Neural cell (in vitro differentiated cells): Measurements from ENCODE around the gene BMPR2. TPM values are rescaled to one million over a fixed set of nuclear protein-coding genes. Genes with fewer than 3 reads are reported as not detected.

Experiments used
- H2AFZ ChIP-seq: fragments of 200-600, 300-800 bp; sonication (generic), shearing (Covaris generic); 2 replicates; pipeline ENCODE4 v1.6.0; 2014; ENCODE audit warnings: low read depth, mild to moderate bottlenecking, antibody characterized with exemption, low read length, moderate library complexity
- H3F3A ChIP-seq: fragments of 200-600 bp; shearing (Covaris generic); 2 replicates; pipeline ENCODE4 v1.6.1; 2016; ENCODE audit warnings: mild to moderate bottlenecking, moderate library complexity, mixed read lengths, antibody characterized with exemption, low read length; ENCODE audit not compliant: insufficient read depth, poor library complexity, severe bottlenecking
- H3K27ac ChIP-seq: fragments of 200-600, 300-800 bp; sonication (generic), shearing (Covaris generic); 2 replicates; pipeline ENCODE4 v1.5.1; 2014; ENCODE audit warnings: mild to moderate bottlenecking, low read length, moderate library complexity
- H3K27me3 ChIP-seq: fragments of 300-800, 200-600 bp; sonication (generic), shearing (Covaris generic); 2 replicates; pipeline ENCODE4 v1.6.0; 2014; ENCODE audit warnings: mild to moderate bottlenecking, low read depth, low read length, moderate library complexity; ENCODE audit not compliant: insufficient read depth
- H3K36me3 ChIP-seq: fragments of 300-800, 200-600 bp; sonication (generic), shearing (Covaris generic); 2 replicates; pipeline ENCODE4 v1.5.1; 2014; ENCODE audit warnings: mild to moderate bottlenecking, antibody characterized with exemption, low read length, moderate library complexity; ENCODE audit not compliant: insufficient read depth
- H3K4me2 ChIP-seq: fragments of 300-800, 200-600 bp; sonication (generic), shearing (Covaris generic); 2 replicates; pipeline ENCODE4 v1.6.0; 2014; ENCODE audit warnings: mild to moderate bottlenecking, low read length
- H3K4me3 ChIP-seq: fragments of 300-800, 200-600 bp; sonication (generic), shearing (Covaris generic); 2 replicates; pipeline ENCODE4 v1.5.1; 2014; ENCODE audit warnings: mild to moderate bottlenecking, low read length, moderate library complexity
- H3K79me2 ChIP-seq: fragments of 200-600 bp; shearing (Covaris generic); replicated peaks from 2 replicates; pipeline ENCODE4 v1.6.0; 2014; ENCODE audit warnings: mild to moderate bottlenecking, low read length, moderate library complexity; ENCODE audit not compliant: insufficient read depth
- H3K9ac ChIP-seq: fragments of 300-800, 200-600 bp; sonication (generic), shearing (Covaris generic); 2 replicates; pipeline ENCODE4 v1.6.1; 2016; ENCODE audit warnings: mild to moderate bottlenecking, low read length, mixed read lengths
- H3K9me2 ChIP-seq: fragments of 200-600 bp; shearing (Covaris generic); 2 replicates; pipeline ENCODE4 v1.6.1; 2016; ENCODE audit warnings: mild to moderate bottlenecking, low read length, mixed read lengths; ENCODE audit not compliant: insufficient read depth
- H3K9me3 ChIP-seq: fragments of 200-600, 300-800 bp; sonication (generic), shearing (Covaris generic); 2 replicates; pipeline ENCODE4 v1.6.1; 2016; ENCODE audit warnings: mild to moderate bottlenecking, mixed run types, low read length, moderate library complexity, mixed read lengths
- H4K20me1 ChIP-seq: fragments of 200-600 bp; shearing (Covaris generic); 2 replicates; pipeline ENCODE4 v1.6.1; 2016; ENCODE audit warnings: mild to moderate bottlenecking, mixed run types; ENCODE audit not compliant: insufficient read depth
- EP300 ChIP-seq: fragments of 450-650 bp; conservative IDR thresholded peaks from 2 replicates; pipeline ENCODE4 v1.6.1; 2014; ENCODE audit warnings: antibody characterized with exemption, mild to moderate bottlenecking, moderate library complexity; ENCODE audit not compliant: poor library complexity, severe bottlenecking
- EZH2 ChIP-seq: fragments of 200-600, 300-800 bp; shearing (Covaris generic), sonication (generic); IDR thresholded peaks from 2 replicates; pipeline ENCODE4 v1.6.1; 2014; ENCODE audit warnings: antibody characterized with exemption, low read length, borderline replicate concordance, mild to moderate bottlenecking; ENCODE audit not compliant: insufficient read depth, poor library complexity, severe bottlenecking
- MXI1 ChIP-seq: fragments of 450-650 bp; conservative IDR thresholded peaks from 2 replicates; pipeline ENCODE4 v1.6.1; 2014; ENCODE audit warnings: antibody characterized with exemption, mild to moderate bottlenecking; ENCODE audit not compliant: poor library complexity, severe bottlenecking
- POLR2AphosphoS5 ChIP-seq: IDR thresholded peaks from 2 replicates; pipeline ENCODE4 v1.6.1; 2012
- RAD21 ChIP-seq: fragments of 450-650 bp; conservative IDR thresholded peaks from 2 replicates; pipeline ENCODE4 v1.6.1; 2014; ENCODE audit warnings: antibody characterized with exemption, mild to moderate bottlenecking, moderate library complexity
- SMC3 ChIP-seq: fragments of 450-650 bp; conservative IDR thresholded peaks from 2 replicates; pipeline ENCODE4 v1.6.1; 2014; ENCODE audit warnings: antibody characterized with exemption, mild to moderate bottlenecking, moderate library complexity; ENCODE audit not compliant: poor library complexity
- TAF1 ChIP-seq: IDR thresholded peaks from 2 replicates; pipeline ENCODE4 v1.6.1; 2012; ENCODE audit warnings: low read depth
- polyA plus RNA-seq: library from polyadenylated mRNA; depleted of rRNA; stranded (reverse); fragments of >200 nt; gene quantifications from 2 replicates; pipeline ENCODE4 v1.2.3, GENCODE V29; 2014
- TF ChIP-seq, protein P1 (sequence below): fragments of 450-650 bp; IDR thresholded peaks from 2 replicates; pipeline ENCODE4 v1.5.1; 2014; ENCODE audit warnings: antibody characterized with exemption, mild to moderate bottlenecking, moderate library complexity; ENCODE audit not compliant: poor library complexity, severe bottlenecking
- TF ChIP-seq, protein P2 (sequence below): IDR thresholded peaks from 2 replicates; pipeline ENCODE4 v1.6.1; 2012; ENCODE audit warnings: borderline replicate concordance

Gene BMPR2
- polyA plus RNA-seq, 1 donor from 2014 or later = 18.4 TPM

DNA sequence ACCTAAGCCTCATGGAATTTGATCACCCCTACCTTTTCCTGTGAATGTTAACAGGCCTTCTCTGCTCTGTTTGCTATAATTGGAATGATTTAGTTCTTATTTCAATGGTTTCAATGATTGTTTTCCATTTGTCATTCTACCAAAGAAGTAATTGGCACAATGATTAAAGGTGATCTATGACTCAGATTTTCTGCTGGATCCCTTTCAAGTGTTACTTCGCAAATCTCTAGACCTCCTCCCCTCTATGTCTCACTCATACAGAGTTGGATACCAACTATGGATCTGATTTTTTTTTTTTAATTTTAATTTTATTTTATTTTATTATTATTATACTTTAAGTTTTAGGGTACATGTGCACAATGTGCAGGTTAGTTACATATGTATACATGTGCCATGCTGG lies 229.0 kb downstream of the BMPR2 start:
- Histone ChIP-seq H3F3A (peaks cover 9% of the 10 kb centered on the region), H3K9me2 (no peaks in the 10 kb centered on the region), H3K4me3 (no peak overlapping the region), H3K27ac (no peak overlapping the region), H4K20me1 (no peaks in the 10 kb centered on the region), H3K27me3 (no peaks in the 10 kb centered on the region), H3K9me3 (no peaks in the 10 kb centered on the region), H3K4me2 (no peak overlapping the region), H2AFZ (no peak overlapping the region), H3K9ac (no peak overlapping the region), H3K36me3 (no peaks in the 10 kb centered on the region), H3K79me2 (no peaks in the 10 kb centered on the region)
- TF ChIP-seq EP300 (no peak), SMC3 (no peak), POLR2AphosphoS5 (no peak), EZH2 (no peak)
- TF ChIP-seq, protein P1, sequence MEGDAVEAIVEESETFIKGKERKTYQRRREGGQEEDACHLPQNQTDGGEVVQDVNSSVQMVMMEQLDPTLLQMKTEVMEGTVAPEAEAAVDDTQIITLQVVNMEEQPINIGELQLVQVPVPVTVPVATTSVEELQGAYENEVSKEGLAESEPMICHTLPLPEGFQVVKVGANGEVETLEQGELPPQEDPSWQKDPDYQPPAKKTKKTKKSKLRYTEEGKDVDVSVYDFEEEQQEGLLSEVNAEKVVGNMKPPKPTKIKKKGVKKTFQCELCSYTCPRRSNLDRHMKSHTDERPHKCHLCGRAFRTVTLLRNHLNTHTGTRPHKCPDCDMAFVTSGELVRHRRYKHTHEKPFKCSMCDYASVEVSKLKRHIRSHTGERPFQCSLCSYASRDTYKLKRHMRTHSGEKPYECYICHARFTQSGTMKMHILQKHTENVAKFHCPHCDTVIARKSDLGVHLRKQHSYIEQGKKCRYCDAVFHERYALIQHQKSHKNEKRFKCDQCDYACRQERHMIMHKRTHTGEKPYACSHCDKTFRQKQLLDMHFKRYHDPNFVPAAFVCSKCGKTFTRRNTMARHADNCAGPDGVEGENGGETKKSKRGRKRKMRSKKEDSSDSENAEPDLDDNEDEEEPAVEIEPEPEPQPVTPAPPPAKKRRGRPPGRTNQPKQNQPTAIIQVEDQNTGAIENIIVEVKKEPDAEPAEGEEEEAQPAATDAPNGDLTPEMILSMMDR = no peak
- TF ChIP-seq, protein P2, sequence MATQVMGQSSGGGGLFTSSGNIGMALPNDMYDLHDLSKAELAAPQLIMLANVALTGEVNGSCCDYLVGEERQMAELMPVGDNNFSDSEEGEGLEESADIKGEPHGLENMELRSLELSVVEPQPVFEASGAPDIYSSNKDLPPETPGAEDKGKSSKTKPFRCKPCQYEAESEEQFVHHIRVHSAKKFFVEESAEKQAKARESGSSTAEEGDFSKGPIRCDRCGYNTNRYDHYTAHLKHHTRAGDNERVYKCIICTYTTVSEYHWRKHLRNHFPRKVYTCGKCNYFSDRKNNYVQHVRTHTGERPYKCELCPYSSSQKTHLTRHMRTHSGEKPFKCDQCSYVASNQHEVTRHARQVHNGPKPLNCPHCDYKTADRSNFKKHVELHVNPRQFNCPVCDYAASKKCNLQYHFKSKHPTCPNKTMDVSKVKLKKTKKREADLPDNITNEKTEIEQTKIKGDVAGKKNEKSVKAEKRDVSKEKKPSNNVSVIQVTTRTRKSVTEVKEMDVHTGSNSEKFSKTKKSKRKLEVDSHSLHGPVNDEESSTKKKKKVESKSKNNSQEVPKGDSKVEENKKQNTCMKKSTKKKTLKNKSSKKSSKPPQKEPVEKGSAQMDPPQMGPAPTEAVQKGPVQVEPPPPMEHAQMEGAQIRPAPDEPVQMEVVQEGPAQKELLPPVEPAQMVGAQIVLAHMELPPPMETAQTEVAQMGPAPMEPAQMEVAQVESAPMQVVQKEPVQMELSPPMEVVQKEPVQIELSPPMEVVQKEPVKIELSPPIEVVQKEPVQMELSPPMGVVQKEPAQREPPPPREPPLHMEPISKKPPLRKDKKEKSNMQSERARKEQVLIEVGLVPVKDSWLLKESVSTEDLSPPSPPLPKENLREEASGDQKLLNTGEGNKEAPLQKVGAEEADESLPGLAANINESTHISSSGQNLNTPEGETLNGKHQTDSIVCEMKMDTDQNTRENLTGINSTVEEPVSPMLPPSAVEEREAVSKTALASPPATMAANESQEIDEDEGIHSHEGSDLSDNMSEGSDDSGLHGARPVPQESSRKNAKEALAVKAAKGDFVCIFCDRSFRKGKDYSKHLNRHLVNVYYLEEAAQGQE = no peak

DNA sequence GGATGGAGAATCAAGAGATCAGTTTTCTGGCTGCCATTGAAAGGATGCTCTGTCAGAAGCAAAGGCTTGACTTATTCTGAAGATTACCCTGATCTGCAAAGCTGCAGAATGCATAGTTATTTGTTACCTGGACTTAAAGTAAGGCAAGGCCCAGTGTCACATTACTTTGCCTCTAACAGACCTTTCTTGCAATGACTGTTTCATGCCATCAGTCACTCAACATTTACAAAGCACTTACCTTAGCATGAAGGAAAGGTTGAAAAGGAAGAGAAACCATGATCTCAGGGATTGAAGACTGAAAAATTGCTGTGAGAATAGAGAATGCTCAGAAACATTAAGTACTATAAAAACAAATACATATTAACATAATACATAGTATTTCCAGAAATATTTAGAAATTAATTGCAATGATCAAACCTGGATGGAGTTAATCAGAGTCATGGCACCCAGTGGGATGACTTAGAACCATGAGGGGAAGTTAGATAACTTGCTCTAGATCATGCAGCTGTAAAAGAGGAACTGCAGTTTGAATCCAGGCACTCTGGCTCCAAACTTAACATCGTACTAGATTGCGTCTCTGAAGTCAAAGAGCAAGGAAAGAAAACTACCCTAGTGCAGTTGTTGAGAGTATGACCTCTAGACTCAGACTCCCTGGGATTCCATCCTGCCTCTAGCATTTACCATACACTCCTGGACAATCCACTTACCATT lies 232.2 kb downstream of the BMPR2 start:
- H3K9me3 ChIP-seq = no peaks in the 10 kb centered on the region
- no peaks in the 10 kb centered on the region for H3K27me3 ChIP-seq
- H3K36me3 ChIP-seq = no peaks in the 10 kb centered on the region
- peaks cover 9% of the 10 kb centered on the region for H3F3A ChIP-seq
- no peaks in the 10 kb centered on the region for H3K9me2 ChIP-seq
- no peaks in the 10 kb centered on the region for H4K20me1 ChIP-seq
- no peak overlapping the region for H3K9ac ChIP-seq
- TF ChIP-seq POLR2AphosphoS5 (no peak), SMC3 (no peak), RAD21 (no peak), EZH2 (no peak), EP300 (no peak), MXI1 (no peak), TAF1 (no peak)
- TF ChIP-seq, protein P1 = no peak
- TF ChIP-seq, protein P2 = no peak
- H2AFZ ChIP-seq = no peak overlapping the region
- H3K79me2 ChIP-seq = no peaks in the 10 kb centered on the region
- no peak overlapping the region for H3K27ac ChIP-seq
- no peak overlapping the region for H3K4me2 ChIP-seq
- no peak overlapping the region for H3K4me3 ChIP-seq
